Hepatocyte (in vitro differentiated cells): ENCODE data around the gene CHRNA1. TPM values are rescaled to one million over a fixed set of nuclear protein-coding genes. Genes with fewer than 3 reads are reported as not detected.

Source experiments
- DNase-seq: peaks from one replicate; pipeline ENCODE4 v3.0.0-alpha.2; 2016; ENCODE audit warnings: low spot score
- H2AFZ ChIP-seq: fragments of 200-600 bp; sonication (generic); 2 replicates; pipeline ENCODE4 v1.6.0; 2016; ENCODE audit warnings: antibody characterized with exemption, mild to moderate bottlenecking
- H3K27ac ChIP-seq: fragments of 200-600 bp; sonication (generic); 2 replicates; pipeline ENCODE4 v1.5.1; 2016; ENCODE audit warnings: mild to moderate bottlenecking
- H3K27me3 ChIP-seq: fragments of 200-600 bp; sonication (generic); 2 replicates; pipeline ENCODE4 v1.6.1; 2016
- H3K36me3 ChIP-seq: fragments of 200-600 bp; sonication (generic); replicated peaks from 2 replicates; pipeline ENCODE4 v1.5.1; 2016; ENCODE audit warnings: low read depth; ENCODE audit not compliant: insufficient read depth
- H3K4me1 ChIP-seq: fragments of 200-600 bp; sonication (generic); 2 replicates; pipeline ENCODE4 v1.5.1; 2016; ENCODE audit warnings: mild to moderate bottlenecking, moderate library complexity; ENCODE audit not compliant: insufficient read depth
- H3K4me2 ChIP-seq: fragments of 200-600 bp; sonication (generic); 2 replicates; pipeline ENCODE4 v1.6.0; 2016
- H3K4me3 ChIP-seq: fragments of 200-600 bp; sonication (generic); 2 replicates; pipeline ENCODE4 v1.5.1; 2016; ENCODE audit warnings: mild to moderate bottlenecking
- H3K79me2 ChIP-seq: fragments of 200-600 bp; sonication (generic); 2 replicates; pipeline ENCODE4 v1.6.0; 2017; ENCODE audit warnings: mild to moderate bottlenecking
- H3K9me2 ChIP-seq: fragments of 200-600 bp; sonication (generic); replicated peaks from 2 replicates; pipeline ENCODE4 v1.6.0; 2017; ENCODE audit warnings: mild to moderate bottlenecking; ENCODE audit not compliant: insufficient read depth
- H3K9me3 ChIP-seq: fragments of 200-600 bp; sonication (generic); 2 replicates; pipeline ENCODE4 v1.5.1; 2016; ENCODE audit warnings: low read depth, mild to moderate bottlenecking
- H4K20me1 ChIP-seq: fragments of 200-600 bp; sonication (generic); 2 replicates; pipeline ENCODE4 v1.6.0; 2016; ENCODE audit warnings: mild to moderate bottlenecking; ENCODE audit not compliant: insufficient read depth, poor library complexity, severe bottlenecking
- CTCF ChIP-seq: fragments of 200-600 bp; sonication (generic); IDR thresholded peaks from 2 replicates; pipeline ENCODE4 v1.5.1; 2016; ENCODE audit warnings: antibody characterized with exemption, mild to moderate bottlenecking; ENCODE audit not compliant: poor library complexity
- EZH2 ChIP-seq: fragments of 200-600 bp; sonication (generic); IDR thresholded peaks from 2 replicates; pipeline ENCODE4 v1.6.1; 2016; ENCODE audit warnings: antibody characterized with exemption, mild to moderate bottlenecking, borderline replicate concordance
- EZH2phosphoT487 ChIP-seq: fragments of 200-600 bp; sonication (generic); IDR thresholded peaks from one replicate; pipeline ENCODE4 v1.6.1; 2018; ENCODE audit warnings: antibody characterized with exemption, mild to moderate bottlenecking, low read depth, moderate library complexity; ENCODE audit not compliant: unreplicated experiment, severe bottlenecking
- WGBS: methylation state at CpG from one replicate; pipeline ENCODE4 v1.1.6; 2016; ENCODE audit warnings: low lambda C conversion rate; ENCODE audit errors: missing lambda C conversion rate; 5-methylcytosine and 5-hydroxymethylcytosine counted together
- polyA plus RNA-seq: library from polyadenylated mRNA; unstranded; fragments of >200 nt; fragmentation: Nextera tagmentation; extraction: Ambion mirVana; gene quantifications from 2 replicates; pipeline ENCODE4 v1.2.1, GENCODE V29; 2016
- total RNA-seq: library from RNA; depleted of rRNA; stranded (reverse); fragments of >200 nt; gene quantifications from 2 replicates; pipeline ENCODE4 v1.2.3, GENCODE V29; 2014

CHRNA1 gene
- total and polyA plus RNA-seq, 2 experiments from 2014 or later, result 1.5 to 1.9 TPM

GRCh38 chr2:174771631-174772471, 7.6 kb upstream of the CHRNA1 start:
- no peaks in the 10 kb centered on the region for H3K9me3 ChIP-seq

DNA sequence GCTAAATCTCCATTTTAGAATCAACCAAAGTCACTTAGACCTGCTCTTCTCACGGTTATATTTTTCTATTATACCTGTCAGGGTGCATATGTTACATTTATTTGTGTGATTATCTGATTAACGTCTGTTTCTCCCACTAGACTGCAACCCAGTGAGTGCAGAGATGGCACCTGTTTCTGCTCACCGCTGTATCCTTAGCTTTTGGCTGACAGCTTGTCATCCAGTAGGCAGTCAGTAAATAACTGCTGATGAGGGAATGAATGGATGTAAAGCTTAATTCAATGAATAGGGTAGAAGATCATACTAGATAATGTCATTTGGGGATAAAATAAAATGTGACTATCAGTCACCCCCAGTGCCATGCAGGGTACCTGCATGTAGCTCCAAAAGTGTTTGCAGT, 6.9 kb upstream of the CHRNA1 start:
- DNase-seq, result no peak
- Histone ChIP-seq H3K36me3 (no peaks in the 10 kb centered on the region), H3K4me2 (no peak overlapping the region), H4K20me1 (no peaks in the 10 kb centered on the region), H3K9me2 (no peaks in the 10 kb centered on the region), H3K9me3 (no peaks in the 10 kb centered on the region), H3K4me3 (no peak overlapping the region), H3K27me3 (no peaks in the 10 kb centered on the region), H3K79me2 (no peaks in the 10 kb centered on the region), H3K4me1 (peaks cover 12% of the 10 kb centered on the region), H3K27ac (no peak overlapping the region), H2AFZ (no peak overlapping the region)
- WGBS, result 66% methylated on average over 3 of the region's 3 CpGs
- TF ChIP-seq CTCF, result no peak
- no peak for TF ChIP-seq EZH2phosphoT487
- no peak for TF ChIP-seq EZH2

More at GRCh38 chr2:174771631-174772471, 7.6 kb upstream of the CHRNA1 start:
- peak overlapping the region; percentile 60 for H2AFZ ChIP-seq
- 25% methylated on average over 14 of the region's 14 CpGs for WGBS
- DNase-seq, result peak; percentile 87
- TF ChIP-seq CTCF (peak; percentile 91), EZH2phosphoT487 (no peak)
- no peaks in the 10 kb centered on the region for H3K79me2 ChIP-seq
- H3K27ac ChIP-seq, result peak overlapping the region; percentile 39
- H3K36me3 ChIP-seq, result no peaks in the 10 kb centered on the region
- H3K4me3 ChIP-seq, result no peak overlapping the region
- H3K9me2 ChIP-seq, result no peaks in the 10 kb centered on the region
- no peaks in the 10 kb centered on the region for H3K27me3 ChIP-seq
- H4K20me1 ChIP-seq, result no peaks in the 10 kb centered on the region
- peak overlapping the region; percentile 71 for H3K4me2 ChIP-seq
- peaks cover 16% of the 10 kb centered on the region for H3K4me1 ChIP-seq

DNA sequence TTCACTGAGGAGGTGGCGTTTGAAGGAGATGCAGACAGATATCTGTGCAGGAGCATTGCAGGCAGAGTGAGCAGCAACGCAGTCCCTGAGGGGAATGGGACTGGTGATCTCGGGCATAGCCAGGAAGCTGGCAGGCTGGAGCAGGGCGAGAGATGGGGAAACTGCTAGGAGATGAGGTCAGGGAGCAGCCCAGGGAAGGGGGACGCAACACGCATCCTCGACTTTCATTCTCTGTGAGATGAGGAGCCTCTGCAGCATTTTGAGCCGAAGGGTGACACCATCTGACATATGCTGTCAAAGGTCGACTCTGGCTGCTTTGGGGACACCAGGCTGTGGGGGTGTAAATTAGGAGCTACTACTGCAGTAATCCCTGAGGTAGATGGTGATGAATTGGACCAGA, 4.3 kb upstream of the CHRNA1 start:
- 85% methylated on average over 9 of the region's 9 CpGs for WGBS
- DNase-seq, result no peak
- no peak overlapping the region for H3K27ac ChIP-seq

More for the DNA sequence above, 4.3 kb upstream of the CHRNA1 start:
- H3K9me3 ChIP-seq, result no peaks in the 10 kb centered on the region
- H3K36me3 ChIP-seq, result no peaks in the 10 kb centered on the region
- no peak overlapping the region for H2AFZ ChIP-seq
- no peaks in the 10 kb centered on the region for H3K27me3 ChIP-seq
- H3K9me2 ChIP-seq, result no peaks in the 10 kb centered on the region
- H4K20me1 ChIP-seq, result no peaks in the 10 kb centered on the region
- H3K4me3 ChIP-seq, result no peak overlapping the region
- H3K79me2 ChIP-seq, result no peaks in the 10 kb centered on the region
- peaks cover 12% of the 10 kb centered on the region for H3K4me1 ChIP-seq
- H3K4me2 ChIP-seq, result no peak overlapping the region
- TF ChIP-seq CTCF, result no peak
- TF ChIP-seq EZH2, result no peak
- TF ChIP-seq EZH2phosphoT487, result no peak
